Stomach (tissue), 9 donors: Measurements from ENCODE around the gene RNF13. TPM values are rescaled to one million over a fixed set of nuclear protein-coding genes. Genes with fewer than 3 reads are reported as not detected.
"Not testable (repeated sequence)": the region's sequence is repeated elsewhere in the genome, so short reads cannot be mapped to it uniquely, and the experiment has no call there.

Source experiments
- DNase-seq, 2 donors: peaks; one replicate each; pipeline versions ENCODE4 v3.0.0 to v3.0.0-alpha.2; 2013 to 2019
- H3K27ac ChIP-seq, 5 donors: fragments of 200-600 bp in 4 of 5; sonication (generic) in 4 of 5; one replicate each; pipeline ENCODE4 v1.5.1; 2013 to 2019; ENCODE audit warnings: mild to moderate bottlenecking in 1 of 5, moderate library complexity in 1 of 5
- H3K27me3 ChIP-seq, 3 donors: fragments of 200-600 bp; sonication (generic); one replicate each; pipeline ENCODE4 v1.5.1; 2017 to 2019; ENCODE audit warnings: mixed run types in 1 of 3
- H3K36me3 ChIP-seq, 4 donors: fragments of 200-600 bp; sonication (generic); 1 replicate in 3 of 4; 2 replicates in 1 of 4; pipeline ENCODE4 v1.5.1; 2016 to 2019
- H3K4me1 ChIP-seq, 4 donors: fragments of 200-600 bp; sonication (generic); one replicate each; pipeline ENCODE4 v1.5.1; 2016 to 2019
- H3K4me3 ChIP-seq, 4 donors: fragments of 200-600 bp; sonication (generic) in 3 of 4; one replicate each; pipeline ENCODE4 v1.5.1; 2016 to 2019; ENCODE audit warnings: mild to moderate bottlenecking in 1 of 4
- H3K9me3 ChIP-seq, 4 donors: fragments of 200-600 bp; sonication (generic); one replicate each; pipeline ENCODE4 v1.5.1; 2016 to 2019
- CTCF ChIP-seq, 7 experiments: fragments of 450-650 bp in 4 of 7; fragments of 200-600 bp in 3 of 7; sonication (generic) in 3 of 7; IDR thresholded peaks; one replicate each; pipeline ENCODE4 v1.5.1; 2016 to 2019; ENCODE audit warnings: antibody characterized with exemption in 7 of 7, control low read depth in 2 of 7, mild to moderate bottlenecking in 1 of 7
- EP300 ChIP-seq: sonication (generic); formaldehyde crosslinking; IDR thresholded peaks from one replicate; pipeline ENCODE4 v1.6.1; 2017; ENCODE audit warnings: antibody characterized with exemption
- POLR2A ChIP-seq, 4 donors: fragments of 450-650 bp; IDR thresholded peaks; one replicate each; pipeline ENCODE4 v1.6.1; 2016; ENCODE audit warnings: antibody characterized with exemption in 4 of 4, control low read depth in 2 of 4, mild to moderate bottlenecking in 1 of 4, moderate library complexity in 1 of 4
- POLR2AphosphoS5 ChIP-seq, 3 donors: sonication (generic); formaldehyde crosslinking; IDR thresholded peaks; one replicate each; pipeline ENCODE4 v1.6.1; 2016; ENCODE audit warnings: antibody characterized with exemption in 3 of 3
- WGBS, 5 donors: extraction: QIAGEN DNeasy Blood & Tissue Kit in 3 of 5; methylation state at CpG; one replicate each; pipeline versions ENCODE4 v1.1.5 to v1.1.7; 2013 to 2018; 5-methylcytosine and 5-hydroxymethylcytosine counted together
- intact Hi-C: fragments of 100-400 bp; cut with DNase I; formaldehyde crosslinking; loops from one replicate; pipeline ENCODE4 v1.15.1; 2023; ENCODE audit warnings: low total_unique reads
- polyA plus RNA-seq, 3 donors: library from polyadenylated mRNA; stranded (reverse); fragments of 200-250 nt; gene quantifications; one replicate each; pipeline ENCODE4 v1.2.3, GENCODE V29; 2013
- total RNA-seq, 5 donors: library from RNA; depleted of rRNA; stranded (reverse); fragments of >200 nt; gene quantifications; one replicate each; pipeline versions ENCODE4 v1.1.0 to v1.2.3, GENCODE V29; 2014 to 2016
- donor health status: healthy with polysubstance abuse.
- donor health status: Bipolar disorder and iron deficiency.
- donor health status: healthy.

RNF13 gene
- total and polyA plus RNA-seq, 8 donors = 6.7 to 130 (median 31.3) TPM

GRCh38 chr3:149820183-149820582 lies 7.2 kb downstream of the RNF13 start:
- Histone ChIP-seq H3K27ac (no peak overlapping the region), H3K4me1 (peaks cover 2 to 54% (median 21%) of the 10 kb centered on the region in 4 donors), H3K4me3 (no peak overlapping the region), H3K36me3 (no peaks in the 10 kb centered on the region), H3K27me3 (no peaks in the 10 kb centered on the region), H3K9me3 (no peaks in the 10 kb centered on the region)
- TF ChIP-seq EP300 = no peak
- no peak for TF ChIP-seq POLR2AphosphoS5 (IDR thresholded peaks at IDR 0.05)
- TF ChIP-seq CTCF (IDR thresholded peaks at IDR 0.05) = no peak
- no peak for TF ChIP-seq POLR2A (IDR thresholded peaks at IDR 0.05)
- WGBS, 5 donors = 60 to 79% (median 72%) methylated on average over 4 of the region's 4 CpGs
- DNase-seq = no peak
- intact Hi-C loops = no loop called here

- intact Hi-C loops = no loop called here
- no peak for DNase-seq
- WGBS, 5 donors = 75 to 88% (median 86%) methylated on average over 3 of the region's 3 CpGs
Observed at GRCh38 chr3:149826636-149827035, 13.6 kb downstream of the RNF13 start.

GRCh38 chr3:149828390-149828789 lies 15.4 kb downstream of the RNF13 start:
- H3K9me3 ChIP-seq = peaks cover 0 to 28% (median 21%) of the 10 kb centered on the region in 4 donors
- WGBS, 5 donors = 50 to 98% (median 94%) methylated on average over 1 of the region's 1 CpG
- peaks cover 0 to 7% (median 0%) of the 10 kb centered on the region in 4 donors for H3K36me3 ChIP-seq
- H3K4me1 ChIP-seq = peaks cover 0 to 22% (median 3%) of the 10 kb centered on the region in 4 donors
- DNase-seq = no peak
- no peaks in the 10 kb centered on the region for H3K27me3 ChIP-seq
- H3K27ac ChIP-seq = no peak overlapping the region
- TF ChIP-seq POLR2AphosphoS5 (IDR thresholded peaks at IDR 0.05) = no peak
- no peak for TF ChIP-seq EP300
- no peak for TF ChIP-seq POLR2A (IDR thresholded peaks at IDR 0.05)
- TF ChIP-seq CTCF (IDR thresholded peaks at IDR 0.05) = no peak
- no peak overlapping the region for H3K4me3 ChIP-seq
- intact Hi-C loops = no loop called here

More at GRCh38 chr3:149826636-149827035, 13.6 kb downstream of the RNF13 start:
- H3K27me3 ChIP-seq = no peaks in the 10 kb centered on the region
- peaks cover 0 to 11% (median 9%) of the 10 kb centered on the region in 4 donors for H3K9me3 ChIP-seq
- H3K4me1 ChIP-seq = peaks cover 0 to 22% (median 3%) of the 10 kb centered on the region in 4 donors
- no peak overlapping the region for H3K4me3 ChIP-seq
- H3K27ac ChIP-seq = no peak overlapping the region
- no peak for TF ChIP-seq POLR2AphosphoS5 (IDR thresholded peaks at IDR 0.05)
- TF ChIP-seq CTCF (IDR thresholded peaks at IDR 0.05) = no peak
- TF ChIP-seq POLR2A (IDR thresholded peaks at IDR 0.05) = no peak
- TF ChIP-seq EP300 = no peak
- peaks cover 0 to 7% (median 0%) of the 10 kb centered on the region in 4 donors for H3K36me3 ChIP-seq

- H3K4me1 ChIP-seq = peaks cover 0 to 22% (median 3%) of the 10 kb centered on the region in 4 donors
- intact Hi-C loops, H3K36me3 ChIP-seq, H3K27ac ChIP-seq, H3K4me3 ChIP-seq, DNase-seq, H3K27me3 ChIP-seq: not testable (repeated sequence)
- 91 to 96% (median 92%) methylated on average over 4 of the region's 4 CpGs for WGBS, 5 donors
- peaks cover 0 to 40% (median 26%) of the 10 kb centered on the region in 4 donors for H3K9me3 ChIP-seq
Observed at GRCh38 chr3:149829631-149830030, 16.6 kb downstream of the RNF13 start.

GRCh38 chr3:149830902-149831301 lies 17.9 kb downstream of the RNF13 start:
- Histone ChIP-seq H3K9me3 (peaks cover 0 to 44% (median 29%) of the 10 kb centered on the region in 4 donors), H3K4me3 (no peak overlapping the region), H3K27ac (no peak overlapping the region), H3K4me1 (peaks cover 0 to 13% (median 3%) of the 10 kb centered on the region in 4 donors), H3K36me3 (peaks cover 0 to 7% (median 0%) of the 10 kb centered on the region in 4 donors), H3K27me3 (no peaks in the 10 kb centered on the region)
- intact Hi-C loops = no loop called here
- DNase-seq = no peak
- no peak for TF ChIP-seq CTCF (IDR thresholded peaks at IDR 0.05)
- TF ChIP-seq POLR2A (IDR thresholded peaks at IDR 0.05) = no peak
- TF ChIP-seq POLR2AphosphoS5 (IDR thresholded peaks at IDR 0.05) = no peak
- WGBS, 5 donors = 90 to 100% (median 93%) methylated on average over 2 of the region's 2 CpGs
